ENCODE results near the gene TCOF1. TPM values are rescaled to one million over a fixed set of nuclear protein-coding genes. Genes with fewer than 3 reads are reported as not detected.

Gene TCOF1
- total RNA-seq, 6 experiments from 2014 or later, result 30.8 to 44.6 (median 38.5) TPM

- Mint-ChIP-seq H3K9me3 (no peaks in the 10 kb centered on the region), H3K4me1 (ENCODE audit: low read depth) (no peaks in the 10 kb centered on the region)
These were observed 17.7 kb upstream of the TCOF1 start for GRCh38 chr5:150339841-150340240.

DNA sequence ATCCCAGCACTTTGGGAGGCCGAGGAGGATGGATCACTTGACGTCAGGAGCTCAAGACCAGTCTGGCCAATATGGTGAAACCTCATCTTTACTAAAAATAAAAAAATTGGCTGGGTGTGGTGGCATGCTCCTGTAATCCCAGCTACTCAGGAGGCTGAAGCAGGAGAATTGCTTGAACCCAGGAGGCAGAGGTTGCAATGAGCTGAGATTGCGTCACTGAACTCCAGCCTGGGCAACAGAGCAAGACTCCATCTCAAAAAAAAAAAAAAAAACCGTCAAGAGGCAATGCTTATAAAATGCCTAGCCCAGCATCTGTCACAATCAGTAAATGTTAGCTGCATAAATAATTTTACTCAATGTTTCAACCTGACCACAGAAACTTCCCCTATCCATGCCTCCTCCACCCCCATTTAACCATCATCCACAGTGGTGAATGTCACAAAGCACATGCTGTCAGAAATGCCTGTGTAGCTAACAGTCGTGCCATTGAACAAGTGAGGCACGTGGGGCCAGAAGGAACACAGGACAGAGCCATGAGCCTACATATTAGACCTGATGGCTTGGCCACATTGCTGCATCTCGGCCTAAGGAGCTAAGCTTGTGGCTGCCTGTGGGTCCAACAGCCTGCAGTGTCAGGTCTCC is 16.8 kb upstream of the TCOF1 start:
- no peaks in the 10 kb centered on the region for H3K4me1 Mint-ChIP-seq (ENCODE audit: low read depth)
- DNase-seq, result no peak
- H3K9me3 Mint-ChIP-seq, result no peaks in the 10 kb centered on the region
- no peak for TF ChIP-seq CTCF (IDR thresholded peaks at IDR 0.05)
- no peak overlapping the region for H3K27ac Mint-ChIP-seq
- H3K4me3 Mint-ChIP-seq, result no peak overlapping the region
- H3K27me3 Mint-ChIP-seq (ENCODE audit: insufficient read depth), result peaks cover 6% of the 10 kb centered on the region; the same call in 1 of the 2 replicates
- no peaks in the 10 kb centered on the region for H3K36me3 Mint-ChIP-seq (ENCODE audit: low read depth)

More at GRCh38 chr5:150339841-150340240, 17.7 kb upstream of the TCOF1 start:
- TF ChIP-seq CTCF (IDR thresholded peaks at IDR 0.05), result no peak
- Mint-ChIP-seq H3K4me3 (no peak overlapping the region), H3K36me3 (ENCODE audit: low read depth) (no peaks in the 10 kb centered on the region), H3K27ac (no peak overlapping the region), H3K27me3 (ENCODE audit: insufficient read depth) (peaks cover 4% of the 10 kb centered on the region; the same call in 1 of the 2 replicates)
- no peak for DNase-seq

DNA sequence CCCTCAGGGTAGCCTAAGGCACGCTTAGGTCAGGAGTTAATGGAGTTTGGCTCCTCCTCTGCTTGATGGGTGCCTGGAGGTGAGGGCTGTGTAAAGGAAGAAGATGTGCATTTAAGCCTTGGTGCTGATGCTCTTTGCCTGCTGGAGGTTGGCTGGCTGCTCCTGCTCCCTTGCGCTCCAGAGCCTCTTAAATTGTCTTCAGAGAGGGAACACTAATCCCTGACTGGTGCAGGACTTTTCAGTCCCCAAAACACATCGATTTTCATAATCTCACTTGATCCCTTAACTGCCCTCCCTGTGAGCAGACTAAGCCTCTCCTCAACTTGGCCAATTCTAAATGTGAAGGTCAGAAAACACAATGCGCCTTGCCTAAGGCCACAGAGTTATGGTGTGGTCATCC is 16.2 kb upstream of the TCOF1 start:
- Mint-ChIP-seq H3K27ac (no peak overlapping the region), H3K36me3 (ENCODE audit: low read depth) (no peaks in the 10 kb centered on the region), H3K9me3 (no peaks in the 10 kb centered on the region), H3K27me3 (ENCODE audit: insufficient read depth) (peaks cover 7% of the 10 kb centered on the region; the same call in 1 of the 2 replicates), H3K4me3 (no peak overlapping the region), H3K4me1 (ENCODE audit: low read depth) (no peaks in the 10 kb centered on the region)
- DNase-seq, result no peak
- TF ChIP-seq CTCF (IDR thresholded peaks at IDR 0.05), result no peak

GRCh38 chr5:150341989-150342388 is 15.5 kb upstream of the TCOF1 start:
- H3K4me3 Mint-ChIP-seq, result no peak overlapping the region
- H3K36me3 Mint-ChIP-seq (ENCODE audit: low read depth), result no peaks in the 10 kb centered on the region
- peaks cover 7% of the 10 kb centered on the region; the same call in 1 of the 2 replicates for H3K27me3 Mint-ChIP-seq (ENCODE audit: insufficient read depth)
- no peak for TF ChIP-seq CTCF (IDR thresholded peaks at IDR 0.05)
- H3K9me3 Mint-ChIP-seq, result no peaks in the 10 kb centered on the region
- DNase-seq, result no peak
- H3K4me1 Mint-ChIP-seq (ENCODE audit: low read depth), result no peaks in the 10 kb centered on the region
- H3K27ac Mint-ChIP-seq, result no peak overlapping the region

GRCh38 chr5:150342583-150342982 is 14.9 kb upstream of the TCOF1 start:
- no peak for DNase-seq
- no peak overlapping the region for H3K27ac Mint-ChIP-seq
- no peak overlapping the region for H3K4me3 Mint-ChIP-seq
- TF ChIP-seq CTCF (IDR thresholded peaks at IDR 0.05), result no peak
- peaks cover 7% of the 10 kb centered on the region; the same call in 1 of the 2 replicates for H3K27me3 Mint-ChIP-seq (ENCODE audit: insufficient read depth)
- no peaks in the 10 kb centered on the region for H3K9me3 Mint-ChIP-seq
- no peaks in the 10 kb centered on the region for H3K4me1 Mint-ChIP-seq (ENCODE audit: low read depth)
- no peaks in the 10 kb centered on the region for H3K36me3 Mint-ChIP-seq (ENCODE audit: low read depth)

Data from HFFc6 (cell line).